Stimulated activated naive CD4-positive, alpha-beta T cell (primary cell): ENCODE measurements around the gene EIF5A2.

Experiments
- DNase-seq, 6 experiments: peaks; one replicate each; lab custom pipeline; 2025; lab: John Stamatoyannopoulos, UW

Gene EIF5A2

GRCh38 chr3:170852324-170852723, 56.1 kb downstream of the EIF5A2 start:
- no peak for DNase-seq

- DNase-seq: no peak
These were observed 60.0 kb downstream of the EIF5A2 start for GRCh38 chr3:170848292-170848917.

GRCh38 chr3:170844377-170844776, 64.1 kb downstream of the EIF5A2 start:
- DNase-seq: no peak

- DNase-seq: no peak
These were observed 68.1 kb downstream of the EIF5A2 start for GRCh38 chr3:170840291-170840859.

GRCh38 chr3:170839518-170840100, 68.8 kb downstream of the EIF5A2 start:
- DNase-seq: no peak
